ENCODE results near the gene JADE2.
A peak's percentile ranks its signal among the peaks of the same experiment; 100 is the strongest.
"Not testable (repeated sequence)": the region's sequence is repeated elsewhere in the genome, so short reads cannot be mapped to it uniquely, and the experiment has no call there.

JADE2 gene

GRCh38 chr5:134508521-134509195 lies 16.8 kb upstream of the JADE2 start:
- no peak for DNase-seq

DNA sequence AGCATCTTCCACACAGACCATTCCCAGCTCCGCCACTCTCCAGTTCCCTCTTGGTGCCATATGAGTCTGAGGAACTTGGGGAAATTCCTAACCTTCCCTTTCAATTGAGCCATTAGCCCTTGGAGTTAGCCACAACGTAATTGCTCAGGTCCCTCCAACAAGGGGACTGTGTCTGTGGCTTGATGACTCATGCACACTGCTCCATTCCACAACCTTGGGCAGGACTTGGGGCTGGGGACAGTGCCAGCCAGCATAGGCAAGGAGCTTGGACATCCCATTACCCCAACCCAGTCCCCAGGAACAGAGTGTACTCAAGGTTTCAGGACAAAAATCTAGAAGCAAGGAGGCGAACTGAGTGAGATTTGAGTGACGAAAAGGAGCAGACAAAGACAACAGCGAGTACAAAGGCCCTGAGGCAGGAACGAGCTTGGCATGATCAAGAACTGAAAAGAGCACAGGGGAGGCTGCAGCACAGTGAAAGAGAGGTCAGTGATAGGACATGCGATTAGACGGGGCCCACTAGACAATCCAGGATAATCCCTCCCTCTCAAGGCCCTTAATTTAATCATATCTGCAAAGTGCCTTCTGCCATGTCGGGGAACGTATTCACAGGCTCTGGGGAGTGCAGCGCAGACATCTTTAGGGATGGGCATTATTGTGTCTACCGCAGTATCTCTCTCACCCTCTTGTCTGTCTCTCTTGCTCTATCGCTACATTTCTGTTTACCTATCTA lies 16.0 kb upstream of the JADE2 start:
- no peak for DNase-seq

DNA sequence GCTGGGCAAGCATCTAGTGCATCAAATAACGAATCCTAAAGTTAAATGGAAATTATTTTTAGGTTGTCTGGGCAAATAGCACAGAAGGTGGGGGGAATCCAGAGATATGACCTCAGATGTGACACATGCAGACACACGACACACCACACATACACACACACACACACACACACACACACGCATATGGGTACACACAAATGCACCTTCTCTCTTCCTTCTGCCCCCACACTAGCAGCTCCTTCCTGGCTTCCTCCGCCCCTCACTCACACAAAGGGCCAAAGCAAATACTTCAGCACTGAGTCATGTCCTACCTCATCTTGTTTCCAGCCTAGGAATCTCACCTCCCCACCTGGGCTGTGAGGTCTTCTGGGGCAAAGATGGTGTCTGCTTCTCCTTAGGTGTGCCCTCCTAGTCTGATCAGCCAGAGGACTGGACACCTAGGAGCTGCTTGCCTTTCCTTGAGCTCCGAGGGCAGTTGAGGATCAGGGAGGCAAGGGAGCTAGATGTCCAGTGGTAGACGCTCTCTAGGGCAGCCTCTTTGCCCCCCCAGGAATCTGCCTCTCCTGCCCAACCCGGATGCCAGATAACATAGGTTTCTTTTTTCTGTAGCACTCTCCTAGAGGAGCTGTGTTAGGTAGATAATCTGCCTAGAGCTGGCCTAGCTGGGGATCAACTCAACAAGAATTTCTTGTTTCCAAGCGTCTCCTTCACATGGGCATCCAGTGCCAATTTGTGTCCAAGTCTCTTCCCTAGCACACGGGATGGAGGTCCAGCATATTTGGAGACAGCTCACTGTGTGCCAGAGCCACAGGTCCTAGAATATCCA lies 14.3 kb upstream of the JADE2 start:
- no peak for DNase-seq

GRCh38 chr5:134511796-134512660 lies 13.4 kb upstream of the JADE2 start:
- DNase-seq: no peak

- no peak for DNase-seq
Measured at GRCh38 chr5:134512661-134512999, 12.8 kb upstream of the JADE2 start.

GRCh38 chr5:134515801-134516200 lies 9.7 kb upstream of the JADE2 start:
- DNase-seq: no peak

DNA sequence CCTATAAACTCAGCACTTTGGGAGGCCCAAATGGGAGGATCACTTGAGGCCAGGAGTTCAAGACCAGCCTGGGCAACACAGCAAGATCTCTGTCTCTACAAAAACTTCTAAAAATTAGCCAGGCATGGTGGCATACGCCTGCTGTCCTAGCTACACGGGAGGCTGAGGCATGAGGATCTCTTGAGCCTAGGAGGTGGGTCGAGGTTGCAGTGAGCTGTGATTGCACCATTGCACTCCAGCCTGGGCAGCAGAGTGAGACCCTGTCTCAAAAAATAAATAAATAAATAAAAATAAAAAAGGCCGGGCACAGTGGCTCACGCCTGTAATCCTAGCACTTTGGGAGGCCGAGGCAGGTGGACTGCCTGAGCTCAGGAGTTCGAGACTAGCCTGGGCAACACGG lies 8.5 kb upstream of the JADE2 start:
- not testable (repeated sequence) for DNase-seq

GRCh38 chr5:134517553-134517952 lies 7.9 kb upstream of the JADE2 start:
- no peak for DNase-seq

- no peak for DNase-seq
Measured at GRCh38 chr5:134519989-134520388, 5.5 kb upstream of the JADE2 start.

GRCh38 chr5:134521841-134522240 lies 3.6 kb upstream of the JADE2 start:
- DNase-seq: no peak

GRCh38 chr5:134523543-134524271 lies 1.8 kb upstream of the JADE2 start:
- no peak for DNase-seq

DNA sequence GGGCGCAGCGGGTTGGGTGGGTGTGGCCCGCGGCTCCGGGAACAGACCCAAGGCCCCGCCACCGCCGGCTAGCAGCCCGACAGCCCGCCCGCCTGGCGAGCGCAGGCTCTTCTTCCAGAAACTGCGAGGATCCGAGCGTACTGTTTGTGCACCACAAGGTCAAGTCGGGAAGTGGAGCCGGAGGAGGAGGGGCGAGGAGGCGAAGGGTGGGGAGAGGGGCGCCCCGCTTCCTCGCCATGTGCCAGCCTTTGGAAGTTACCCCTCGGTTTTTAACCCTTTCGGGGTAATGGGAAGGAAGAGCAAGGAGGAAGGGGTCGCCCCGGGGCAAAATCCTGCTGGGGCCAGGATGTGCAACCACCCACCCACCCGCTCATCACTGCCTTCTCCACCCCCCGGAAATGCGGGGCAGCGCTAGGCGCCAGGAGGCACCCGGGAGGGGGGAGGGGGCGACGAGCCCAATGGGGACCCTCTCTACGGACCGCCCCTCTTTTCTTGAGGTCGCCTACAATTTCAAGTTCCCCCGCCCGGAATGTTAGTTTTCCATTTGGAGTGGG lies 1.1 kb upstream of the JADE2 start:
- peak; percentile 18 for DNase-seq

GRCh38 chr5:134525683-134526482 lies 413 bp downstream of the JADE2 start:
- peak; percentile 14 for DNase-seq

GRCh38 chr5:134526483-134527155 lies 1.1 kb downstream of the JADE2 start:
- DNase-seq: no peak

GRCh38 chr5:134527156-134527960 lies 1.9 kb downstream of the JADE2 start:
- no peak for DNase-seq

GRCh38 chr5:134527961-134528424 lies 2.5 kb downstream of the JADE2 start:
- no peak for DNase-seq

DNA sequence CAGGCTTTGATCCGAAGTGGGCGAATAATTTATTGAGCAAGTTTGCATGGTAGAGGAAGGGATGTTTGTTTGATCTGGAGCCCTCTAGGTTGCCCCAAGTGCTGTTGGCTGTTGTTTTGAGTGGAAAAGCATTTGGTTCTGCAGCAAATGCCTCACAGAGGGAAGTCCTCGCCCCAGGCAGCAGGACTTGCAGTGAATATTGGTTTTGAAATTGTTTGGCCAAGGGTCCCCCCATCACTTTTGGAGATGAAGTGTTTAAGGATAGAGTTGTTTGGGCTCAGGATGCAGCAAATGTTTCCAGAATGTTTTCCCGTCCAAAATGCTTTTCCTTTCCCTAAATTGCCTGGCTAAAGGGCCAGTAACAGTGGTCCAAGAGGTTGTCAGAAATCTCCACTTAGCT lies 3.1 kb downstream of the JADE2 start:
- no peak for DNase-seq

DNA sequence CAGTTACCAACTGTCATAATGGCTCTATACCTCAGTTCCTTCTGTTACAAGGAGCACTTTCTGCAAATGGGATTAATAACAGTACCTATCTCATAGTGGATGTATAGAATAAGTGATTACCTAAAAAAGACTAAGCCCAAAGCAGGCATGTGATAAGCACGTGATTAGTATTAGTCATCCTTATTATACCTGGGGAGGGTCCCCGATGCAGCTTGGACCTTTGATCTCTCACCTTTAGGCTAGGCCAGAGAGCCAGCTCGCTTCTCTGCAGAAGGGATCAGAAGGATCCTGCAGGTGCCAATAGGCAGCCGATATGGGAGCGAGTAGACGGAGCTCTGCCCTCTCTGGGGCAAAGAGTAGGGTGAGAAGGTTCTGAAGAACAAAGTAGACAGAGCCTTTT lies 4.0 kb downstream of the JADE2 start:
- no peak for DNase-seq

GRCh38 chr5:134530301-134531077 lies 5.0 kb downstream of the JADE2 start:
- no peak for DNase-seq
